HEK293T (cell line): ENCODE measurements around the gene SORCS3.

Source experiments
- ARNT ChIP-seq: fragments of 450-650 bp; IDR thresholded peaks from 2 replicates; pipeline ENCODE4 v1.6.1; 2017; ENCODE audit warnings: mild to moderate bottlenecking
- BHLHE40 ChIP-seq: fragments of 450-650 bp; IDR thresholded peaks from 2 replicates; pipeline ENCODE4 v1.6.1; 2016; ENCODE audit warnings: mild to moderate bottlenecking, moderate library complexity, borderline replicate concordance
- CTBP1 ChIP-seq: fragments of 450-650 bp; IDR thresholded peaks from 2 replicates; pipeline ENCODE4 v1.6.1; 2016; ENCODE audit warnings: borderline replicate concordance
- ELF4 ChIP-seq: fragments of 450-650 bp; IDR thresholded peaks from 2 replicates; pipeline ENCODE4 v1.6.1; 2017; ENCODE audit warnings: antibody characterized with exemption
- FOXA1 ChIP-seq: fragments of 450-650 bp; IDR thresholded peaks from 2 replicates; pipeline ENCODE4 v1.6.1; 2016; ENCODE audit warnings: mild to moderate bottlenecking
- FOXK2 ChIP-seq: fragments of 450-650 bp; IDR thresholded peaks from 2 replicates; pipeline ENCODE4 v1.6.1; 2016; ENCODE audit warnings: mild to moderate bottlenecking
- FOXM1 ChIP-seq: fragments of 450-650 bp; IDR thresholded peaks from 2 replicates; pipeline ENCODE4 v1.6.1; 2017; ENCODE audit warnings: mild to moderate bottlenecking, borderline replicate concordance
- HDGF ChIP-seq: fragments of 450-650 bp; IDR thresholded peaks from 2 replicates; pipeline ENCODE4 v1.6.1; 2017; ENCODE audit warnings: antibody characterized with exemption, borderline replicate concordance
- NFRKB ChIP-seq: fragments of 450-650 bp; IDR thresholded peaks from 2 replicates; pipeline ENCODE4 v1.6.1; 2016; ENCODE audit warnings: mild to moderate bottlenecking, moderate library complexity
- SP1 ChIP-seq: fragments of 450-650 bp; IDR thresholded peaks from 2 replicates; pipeline ENCODE4 v1.6.1; 2017
- TARDBP ChIP-seq: fragments of 450-650 bp; IDR thresholded peaks from 2 replicates; pipeline ENCODE4 v1.6.1; 2016

GRCh38 chr10:104816501-104816900 is 175.4 kb downstream of the SORCS3 start:
- TF ChIP-seq NFRKB (no peak), FOXK2 (no peak), FOXM1 (no peak), TARDBP (no peak), FOXA1 (no peak), ARNT (no peak), HDGF (no peak), CTBP1 (no peak), BHLHE40 (no peak), SP1 (no peak), ELF4 (no peak)
